ENCODE measurements around the gene IL17RB. TPM values are rescaled to one million over a fixed set of nuclear protein-coding genes. Genes with fewer than 3 reads are reported as not detected.

IL17RB gene
- polyA plus RNA-seq, 1 experiment, result 0.36 TPM

GRCh38 chr3:53836084-53836872 lies 10.1 kb upstream of the IL17RB start:
- TF ChIP-seq CTCF (IDR thresholded peaks at IDR 0.05; ENCODE audit: insufficient read depth, low read depth, low read length), result no peak
- CTCF ChIA-PET, result interaction anchor here (1.9 kb wide), 1 partner anchor 9 kb away, joined by 8 read pairs; the partner anchor contains the start of genes CHDH and IL17RB
- no peak overlapping the region for H3K4me3 ChIP-seq (ENCODE audit: low read depth, low read length)
- no peaks in the 10 kb centered on the region for H3K27me3 ChIP-seq (ENCODE audit: control insufficient read depth, insufficient read depth, low read length)
- no peak for DNase-seq (ENCODE audit: low read depth)
- no peaks in the 10 kb centered on the region for H3K36me3 ChIP-seq (ENCODE audit: control insufficient read depth, insufficient read depth, low read length)
- POLR2A ChIA-PET, result no interaction called here

- no peak for DNase-seq (ENCODE audit: low read depth)
- CTCF ChIA-PET, result interaction anchor here (1.9 kb wide), 1 partner anchor 8 kb away, joined by 8 read pairs; the partner anchor contains the start of genes CHDH and IL17RB
Measured at GRCh38 chr3:53837331-53837730, 9.0 kb upstream of the IL17RB start.

GRCh38 chr3:53841296-53841695 lies 5.1 kb upstream of the IL17RB start:
- TF ChIP-seq CTCF (IDR thresholded peaks at IDR 0.05; ENCODE audit: insufficient read depth, low read depth, low read length), result no peak
- H3K36me3 ChIP-seq (ENCODE audit: control insufficient read depth, insufficient read depth, low read length), result no peaks in the 10 kb centered on the region
- no peak overlapping the region for H3K4me3 ChIP-seq (ENCODE audit: low read depth, low read length)
- peaks cover 2% of the 10 kb centered on the region; the same call in 1 of the 2 replicates for H3K27me3 ChIP-seq (ENCODE audit: control insufficient read depth, insufficient read depth, low read length)
- DNase-seq (ENCODE audit: low read depth), result no peak
- ChIA-PET CTCF (no interaction called here), POLR2A (no interaction called here)

More at GRCh38 chr3:53837331-53837730, 9.0 kb upstream of the IL17RB start:
- POLR2A ChIA-PET, result no interaction called here
- Histone ChIP-seq H3K4me3 (ENCODE audit: low read depth, low read length) (no peak overlapping the region), H3K27me3 (ENCODE audit: control insufficient read depth, insufficient read depth, low read length) (no peaks in the 10 kb centered on the region), H3K36me3 (ENCODE audit: control insufficient read depth, insufficient read depth, low read length) (no peaks in the 10 kb centered on the region)
- TF ChIP-seq CTCF (IDR thresholded peaks at IDR 0.05; ENCODE audit: insufficient read depth, low read depth, low read length), result no peak

GRCh38 chr3:53842436-53843194 lies 3.8 kb upstream of the IL17RB start:
- Histone ChIP-seq H3K36me3 (ENCODE audit: control insufficient read depth, insufficient read depth, low read length) (no peaks in the 10 kb centered on the region), H3K27me3 (ENCODE audit: control insufficient read depth, insufficient read depth, low read length) (peaks cover 9% of the 10 kb centered on the region), H3K4me3 (ENCODE audit: low read depth, low read length) (no peak overlapping the region)
- ChIA-PET CTCF (no interaction called here), POLR2A (no interaction called here)
- DNase-seq (ENCODE audit: low read depth), result no peak
- no peak for TF ChIP-seq CTCF (IDR thresholded peaks at IDR 0.05; ENCODE audit: insufficient read depth, low read depth, low read length)

Measured in BJ (cell line).